Measurements from ENCODE around the gene HDAC11. TPM values are rescaled to one million over a fixed set of nuclear protein-coding genes. Genes with fewer than 3 reads are reported as not detected.

The HDAC11 gene
- total and polyA plus RNA-seq, 9 of the 15 experiments (the other 6 are each of a cell fraction or from before 2014, with no cell fraction given), result 0.60 to 6.0 (median 4.5) TPM

GRCh38 chr3:13470894-13471574 is 9.1 kb upstream of the HDAC11 start (continued):
- TF ChIP-seq PRDM10 (IDR thresholded peaks at IDR 0.05; ENCODE audit: partially characterized antibody), result peak; percentile 76
- TF ChIP-seq CREB3 (tag; conservative IDR thresholded peaks at IDR 0.05; ENCODE audit: low read depth), result no peak
- no peak for TF ChIP-seq MAFK (IDR thresholded peaks at IDR 0.05; ENCODE audit: low read length)
- TF ChIP-seq CBX3 (IDR thresholded peaks at IDR 0.05; ENCODE audit: borderline replicate concordance in 1 of 2, low read length in 2 of 2), result no peak
- TF ChIP-seq ATF4 (CRISPR knock-in tag; IDR thresholded peaks at IDR 0.05), result no peak
- peak; percentile 16; the same call in 1 of the 2 replicates for TF ChIP-seq PKNOX1 (IDR thresholded peaks at IDR 0.05)
- TF ChIP-seq PHB2 (IDR thresholded peaks at IDR 0.05; ENCODE audit: low read depth), result no peak
- no peak for TF ChIP-seq ZNF444 (CRISPR knock-in tag; IDR thresholded peaks at IDR 0.05)
- no peak for TF ChIP-seq HDAC6 (IDR thresholded peaks at IDR 0.05; ENCODE audit: low read depth, low read length)
- TF ChIP-seq ZZZ3 (IDR thresholded peaks at IDR 0.05), result no peak

Data from K562 (cell line).